GM19035 (cell line): Measurements from ENCODE around the gene PATE2.

Experiments used
- ATAC-seq: cut with Tn5 transposase; IDR thresholded peaks from one replicate; pipeline ENCODE4 v1.9.1; 2021; ENCODE audit not compliant: unreplicated experiment

Gene PATE2

GRCh38 chr11:125778728-125779127 lies at the start of gene PATE2:
Gene PATE2 (minus strand): TSS chr11:125778828. CDS start chr11:125778773, 55 bp downstream.
- no peak for ATAC-seq

GRCh38 chr11:125807909-125808308 lies 29.3 kb upstream of the PATE2 start:
- no peak for ATAC-seq

- ATAC-seq, result no peak
Observed at GRCh38 chr11:125802387-125802786, 23.8 kb upstream of the PATE2 start.

GRCh38 chr11:125799808-125800207 lies 21.2 kb upstream of the PATE2 start:
- no peak for ATAC-seq

- ATAC-seq, result no peak
Observed at GRCh38 chr11:125797641-125798040, 19.0 kb upstream of the PATE2 start.

GRCh38 chr11:125790825-125791224 lies 12.2 kb upstream of the PATE2 start:
- ATAC-seq, result no peak

GRCh38 chr11:125787827-125788226 lies 9.2 kb upstream of the PATE2 start, which contains the start of gene PATE3:
Gene PATE3 (plus strand): TSS chr11:125788127. CDS start chr11:125788152, 25 bp downstream.
- no peak for ATAC-seq

- no peak for ATAC-seq
Observed at GRCh38 chr11:125784678-125785077, 6.0 kb upstream of the PATE2 start.

- ATAC-seq, result no peak
Observed at GRCh38 chr11:125777309-125777708, 1.3 kb downstream of the PATE2 start.

GRCh38 chr11:125773516-125773915 lies 5.1 kb downstream of the PATE2 start:
- ATAC-seq, result no peak

GRCh38 chr11:125772834-125773505 lies 5.7 kb downstream of the PATE2 start:
- no peak for ATAC-seq

GRCh38 chr11:125770583-125770982 lies 8.0 kb downstream of the PATE2 start:
- ATAC-seq, result no peak

- ATAC-seq, result no peak
Observed at GRCh38 chr11:125768336-125769046, 10.1 kb downstream of the PATE2 start.

- ATAC-seq, result no peak
Observed at GRCh38 chr11:125766251-125766650, 12.4 kb downstream of the PATE2 start.

- ATAC-seq, result no peak
Observed at GRCh38 chr11:125763483-125763882, 15.1 kb downstream of the PATE2 start.

GRCh38 chr11:125762445-125762844 lies 16.2 kb downstream of the PATE2 start:
- no peak for ATAC-seq

- no peak for ATAC-seq
Observed at GRCh38 chr11:125756050-125756449, 22.6 kb downstream of the PATE2 start.

- ATAC-seq, result no peak
Observed at GRCh38 chr11:125750629-125751028, 28.0 kb downstream of the PATE2 start.

GRCh38 chr11:125745979-125746378 lies 32.6 kb downstream of the PATE2 start, which contains the start of gene PATE1:
Gene PATE1 (plus strand): TSS chr11:125746279. CDS start chr11:125746305, 26 bp downstream.
- no peak for ATAC-seq

GRCh38 chr11:125743681-125744080 lies 34.9 kb downstream of the PATE2 start:
- no peak for ATAC-seq

GRCh38 chr11:125740617-125741016 lies 38.0 kb downstream of the PATE2 start:
- no peak for ATAC-seq

- ATAC-seq, result no peak
Observed at GRCh38 chr11:125728969-125729368, 49.7 kb downstream of the PATE2 start.
